A549 (cell line): ENCODE measurements around the gene ENPEP. TPM values are rescaled to one million over a fixed set of nuclear protein-coding genes. Genes with fewer than 3 reads are reported as not detected.
A peak's percentile ranks its signal among the peaks of the same experiment; 100 is the strongest.

Experiments used
- ATAC-seq, 2 experiments: fragments of 200-7000 bp in 1 of 2; fragments of >200 bp in 1 of 2; cut with Nextera tagmentation in 1 of 2; cut with Tn5 transposase in 1 of 2; 3 replicates each; pipeline versions ENCODE4 v1.8.0 to v1.9.1; 2018 to 2020; ENCODE audit warnings: mild to moderate bottlenecking in 1 of 2, moderate library complexity in 1 of 2
- CTCF ChIA-PET: fragments of 300-600 bp; sonication (Branson Sonifier 250); formaldehyde crosslinking; extraction: SDS; loops from one replicate; lab custom pipeline; 2021; ENCODE audit warnings: antibody characterized with exemption, inconsistent platforms; lab: Yijun Ruan, JAX
- POLR2A ChIA-PET: fragments of 350-600 bp; formaldehyde crosslinking; extraction: SDS; loops from one replicate; lab custom pipeline; 2021; ENCODE audit warnings: antibody characterized with exemption, inconsistent platforms; lab: Yijun Ruan, JAX
- DNase-seq, 2 experiments: peaks; one replicate each; pipeline versions ENCODE4 v3.0.0 to v3.0.0-alpha.2; 2011 to 2016; ENCODE audit warnings: low read depth in 1 of 2, low spot score in 1 of 2
- FAIRE-seq: peaks from 2 replicates; lab custom pipeline; 2011; peaks lifted over from hg19 to GRCh38; lab: Jason Lieb, UNC
- H3K27ac ChIP-seq, 2 experiments: fragments of >200 bp; sonication (Bioruptor Twin); formaldehyde crosslinking; 3 replicates each; pipeline ENCODE4 v1.5.1; 2016 to 2017
- H3K4me1 ChIP-seq: fragments of >200 bp; sonication (Bioruptor Twin); formaldehyde crosslinking; 3 replicates; pipeline ENCODE4 v1.6.1; 2016
- H3K4me2 ChIP-seq: fragments of >200 bp; sonication (Bioruptor Twin); formaldehyde crosslinking; 3 replicates; pipeline ENCODE4 v1.6.1; 2016
- H3K4me3 ChIP-seq: fragments of >200 bp; sonication (Bioruptor Twin); formaldehyde crosslinking; 3 replicates; pipeline ENCODE4 v1.5.1; 2016
- H3K9me3 ChIP-seq: fragments of >200 bp; sonication (Bioruptor Twin); formaldehyde crosslinking; 3 replicates; pipeline ENCODE4 v1.6.1; 2016
- BHLHE40 ChIP-seq: IDR thresholded peaks from 2 replicates; pipeline ENCODE4 v1.6.1; 2012; ENCODE audit warnings: low read depth, low read length, inconsistent platforms
- CHD2 ChIP-seq: fragments of 150-350 bp; IDR thresholded peaks from 2 replicates; pipeline ENCODE4 v1.6.1; 2014; ENCODE audit warnings: low read length; ENCODE audit not compliant: partially characterized antibody
- CHD4 ChIP-seq: fragments of 200-600 bp; sonication (generic); IDR thresholded peaks from 2 replicates; pipeline ENCODE4 v1.6.1; 2016; ENCODE audit warnings: antibody characterized with exemption, mild to moderate bottlenecking, borderline replicate concordance
- E2F6 ChIP-seq: IDR thresholded peaks from 2 replicates; pipeline ENCODE4 v1.6.1; 2012; ENCODE audit warnings: low read depth, borderline replicate concordance
- EHF ChIP-seq: fragments of 250-450 bp; sonication (Bioruptor Pico); IDR thresholded peaks from 2 replicates; pipeline ENCODE4 v1.5.0; 2020; ENCODE audit warnings: mild to moderate bottlenecking
- FOSL2 ChIP-seq, 2 experiments: fragments of 450-650 bp in 1 of 2; fragments of >200 bp in 1 of 2; sonication (Bioruptor Twin) in 1 of 2; formaldehyde crosslinking; IDR thresholded peaks; 2 replicates each; pipeline versions ENCODE4 v1.5.0 to v1.6.1; 2016 to 2020; ENCODE audit warnings: mild to moderate bottlenecking in 1 of 2, moderate library complexity in 1 of 2
- GATA3 ChIP-seq: IDR thresholded peaks from 2 replicates; pipeline ENCODE4 v1.6.1; 2012; ENCODE audit warnings: borderline replicate concordance
- HEYL ChIP-seq: fragments of 250-450 bp; sonication (Bioruptor Pico); IDR thresholded peaks from 2 replicates; pipeline ENCODE4 v1.8.0; 2021; ENCODE audit warnings: mild to moderate bottlenecking, moderate library complexity
- HOXA7 ChIP-seq: fragments of 250-450 bp; sonication (Bioruptor Pico); IDR thresholded peaks from 2 replicates; pipeline ENCODE4 v1.5.0; 2020; ENCODE audit warnings: mild to moderate bottlenecking, moderate library complexity
- HOXB5 ChIP-seq: fragments of 250-450 bp; sonication (Bioruptor Pico); IDR thresholded peaks from 2 replicates; pipeline ENCODE4 v1.5.0; 2020; ENCODE audit warnings: mild to moderate bottlenecking, moderate library complexity
- JUN ChIP-seq, 2 experiments: fragments of >200 bp; sonication (Bioruptor Twin); formaldehyde crosslinking; IDR thresholded peaks; 2 replicates in 1 of 2; 3 replicates in 1 of 2; pipeline ENCODE4 v1.6.1; 2016 to 2017
- JUNB ChIP-seq: fragments of >200 bp; sonication (Bioruptor Twin); formaldehyde crosslinking; IDR thresholded peaks from 2 replicates; pipeline ENCODE4 v1.6.1; 2016
- KDM1A ChIP-seq: fragments of 200-600 bp; sonication (generic); IDR thresholded peaks from 2 replicates; pipeline ENCODE4 v1.6.1; 2016; ENCODE audit warnings: low read depth, mild to moderate bottlenecking
- KDM5A ChIP-seq: fragments of 200-600 bp; sonication (generic); IDR thresholded peaks from 2 replicates; pipeline ENCODE4 v1.6.1; 2016; ENCODE audit warnings: antibody characterized with exemption, mild to moderate bottlenecking
- MAFK ChIP-seq: fragments of 450-650 bp; IDR thresholded peaks from 2 replicates; pipeline ENCODE4 v1.6.1; 2014; ENCODE audit not compliant: partially characterized antibody
- MAX ChIP-seq: IDR thresholded peaks from 2 replicates; pipeline ENCODE4 v1.6.1; 2012
- NFE2L2 ChIP-seq: fragments of 150-350 bp; conservative IDR thresholded peaks from 2 replicates; pipeline ENCODE4 v1.6.1; 2014; ENCODE audit warnings: low read length
- NPAS2 ChIP-seq: fragments of 250-450 bp; sonication (Bioruptor Pico); IDR thresholded peaks from 2 replicates; pipeline ENCODE4 v1.8.0; 2022; ENCODE audit warnings: mild to moderate bottlenecking, moderate library complexity, borderline replicate concordance
- NR3C1 ChIP-seq: fragments of >200 bp; sonication (Bioruptor Twin); formaldehyde crosslinking; IDR thresholded peaks from 3 replicates; pipeline ENCODE4 v1.6.1; 2017
- PBX3 ChIP-seq: IDR thresholded peaks from 2 replicates; pipeline ENCODE4 v1.6.1; 2012
- PHF8 ChIP-seq: fragments of 200-600 bp; sonication (generic); IDR thresholded peaks from 2 replicates; pipeline ENCODE4 v1.6.1; 2016; ENCODE audit warnings: low read depth, mild to moderate bottlenecking, antibody characterized with exemption, moderate library complexity, borderline replicate concordance
- RAD21 ChIP-seq, 2 experiments: fragments of >200 bp in 1 of 2; sonication (Bioruptor Twin) in 1 of 2; formaldehyde crosslinking in 1 of 2; IDR thresholded peaks in 1 of 2; conservative IDR thresholded peaks in 1 of 2; 2 replicates in 1 of 2; 3 replicates in 1 of 2; pipeline ENCODE4 v1.6.1; 2012 to 2018; ENCODE audit warnings: inconsistent platforms in 1 of 2
- RARB ChIP-seq: fragments of 250-450 bp; sonication (Bioruptor Pico); IDR thresholded peaks from 2 replicates; pipeline ENCODE4 v1.8.0; 2021; ENCODE audit warnings: mild to moderate bottlenecking, moderate library complexity
- RNF2 ChIP-seq: fragments of 200-600 bp; sonication (generic); IDR thresholded peaks from 2 replicates; pipeline ENCODE4 v1.6.1; 2016; ENCODE audit warnings: low read depth, mild to moderate bottlenecking, antibody characterized with exemption, moderate library complexity, borderline replicate concordance
- TFCP2L1 ChIP-seq: fragments of 250-450 bp; sonication (Bioruptor Pico); IDR thresholded peaks from 2 replicates; pipeline ENCODE4 v1.5.0; 2021; ENCODE audit warnings: mild to moderate bottlenecking
- USF2 ChIP-seq: fragments of 450-650 bp; IDR thresholded peaks from 2 replicates; pipeline ENCODE4 v1.6.1; 2014; ENCODE audit warnings: antibody characterized with exemption
- ZC3H11A ChIP-seq: fragments of 450-650 bp; IDR thresholded peaks from 2 replicates; pipeline ENCODE4 v1.6.1; 2014; ENCODE audit warnings: antibody characterized with exemption, mild to moderate bottlenecking
- ZNF302 ChIP-seq: fragments of 250-450 bp; sonication (Bioruptor Pico); IDR thresholded peaks from 2 replicates; pipeline ENCODE4 v1.9.0; 2021; ENCODE audit warnings: inconsistent platforms, mild to moderate bottlenecking, moderate library complexity
- ZSCAN20 ChIP-seq: fragments of 250-450 bp; sonication (Bioruptor Pico); IDR thresholded peaks from 2 replicates; pipeline ENCODE4 v1.8.0; 2022; ENCODE audit warnings: mild to moderate bottlenecking, moderate library complexity
- WGBS: methylation state at CpG from one replicate; pipeline ENCODE4 v1.1.6; 2017; ENCODE audit errors: missing lambda C conversion rate; 5-methylcytosine and 5-hydroxymethylcytosine counted together
- polyA plus RNA-seq, 4 experiments: library from polyadenylated mRNA; depleted of rRNA in 3 of 4; stranded (reverse); fragments of >200 nt; fragmentation: RNase III in 1 of 4; extraction: RNeasy Plus Mini Kit Qiagen cat#74134 plus additional on column Dnase treatment in 1 of 4; gene quantifications; 2 replicates in 3 of 4; 3 replicates in 1 of 4; pipeline ENCODE4 v1.2.3, GENCODE V29; 2011 to 2017

Gene ENPEP
- polyA plus RNA-seq, 2 of the 4 experiments (the other 2 are of a cell fraction), result 0.12 to 0.62 TPM

- H3K4me2 ChIP-seq, result peak overlapping the region; percentile 72; the same call in 2 of the 3 replicates
- POLR2A ChIA-PET, result no interaction called here
- TF ChIP-seq ZC3H11A (no peak), KDM1A (no peak), E2F6 (no peak), BHLHE40 (no peak), NR3C1 (no peak), NPAS2 (CRISPR knock-in tag) (no peak), MAX (no peak), PHF8 (no peak), EHF (CRISPR knock-in tag) (no peak), JUN (IDR thresholded peaks at IDR 0.05) (no peak), ZSCAN20 (CRISPR knock-in tag) (no peak)
- TF ChIP-seq, all 56 proteins: peak for 0
- FAIRE-seq, result no peak
- H3K4me1 ChIP-seq, result peaks cover 11% of the 10 kb centered on the region; the same call in 2 of the 3 replicates
- no peak overlapping the region; the same call in 1 of the 3 replicates for H3K4me3 ChIP-seq
- CTCF ChIA-PET, result no interaction called here
- no peaks in the 10 kb centered on the region for H3K9me3 ChIP-seq
- no peak for DNase-seq
- 93% methylated on average over 30 of the region's 30 CpGs for WGBS
- H3K27ac ChIP-seq, result peak overlapping the region in 1 of 2 experiments; percentile 78; a peak in 2 of 6 replicates
- no peak for ATAC-seq
Measured at GRCh38 chr4:110611968-110612447, 136.1 kb downstream of the ENPEP start.

GRCh38 chr4:110612631-110613269 is 136.8 kb downstream of the ENPEP start:
- no peak for FAIRE-seq
- H3K4me3 ChIP-seq, result no peak overlapping the region
- peaks cover 11% of the 10 kb centered on the region; the same call in 2 of the 3 replicates for H3K4me1 ChIP-seq
- H3K4me2 ChIP-seq, result no peak overlapping the region
- POLR2A ChIA-PET, result no interaction called here
- H3K27ac ChIP-seq, result no peak overlapping the region
- WGBS, result 93% methylated on average over 10 of the region's 23 CpGs
- CTCF ChIA-PET, result no interaction called here
- H3K9me3 ChIP-seq, result no peaks in the 10 kb centered on the region
- no peak for DNase-seq
- no peak for TF ChIP-seq TFCP2L1 (CRISPR knock-in tag)
- no peak for TF ChIP-seq RAD21 (conservative IDR thresholded peaks at IDR 0.05 in 1 of 2, IDR thresholded peaks at IDR 0.05 in 1 of 2)
- TF ChIP-seq PHF8, result no peak
- no peak for TF ChIP-seq ZSCAN20 (CRISPR knock-in tag)
- no peak for TF ChIP-seq NR3C1
- TF ChIP-seq MAFK, result no peak
- no peak for TF ChIP-seq HOXA7 (CRISPR knock-in tag)
- TF ChIP-seq HOXB5 (CRISPR knock-in tag), result no peak
- no peak for TF ChIP-seq E2F6
- ATAC-seq, result no peak

- Histone ChIP-seq H3K9me3 (no peaks in the 10 kb centered on the region), H3K4me1 (peaks cover 11% of the 10 kb centered on the region; the same call in 2 of the 3 replicates), H3K27ac (no peak overlapping the region), H3K4me3 (no peak overlapping the region), H3K4me2 (no peak overlapping the region)
- ATAC-seq (no peak), DNase-seq (no peak), FAIRE-seq (no peak)
- no peak for TF ChIP-seq CHD2
- TF ChIP-seq PBX3, result no peak
- no peak for TF ChIP-seq FOSL2 (IDR thresholded peaks at IDR 0.05)
- TF ChIP-seq FOSL2 (CRISPR knock-in tag; IDR thresholded peaks at IDR 0.05), result no peak
- TF ChIP-seq NFE2L2, result no peak
- TF ChIP-seq JUN (IDR thresholded peaks at IDR 0.05), result no peak
- no peak for TF ChIP-seq HEYL (CRISPR knock-in tag)
- TF ChIP-seq EHF (CRISPR knock-in tag), result no peak
- no peak for TF ChIP-seq USF2
- no peak for TF ChIP-seq PHF8
- no peak for TF ChIP-seq RARB (CRISPR knock-in tag)
- TF ChIP-seq KDM5A, result no peak
- no peak for TF ChIP-seq RNF2
- no peak for TF ChIP-seq TFCP2L1 (CRISPR knock-in tag)
- TF ChIP-seq CHD4, result no peak
- TF ChIP-seq ZC3H11A, result no peak
- no peak for TF ChIP-seq JUNB
- no peak for TF ChIP-seq GATA3
- no peak for TF ChIP-seq ZNF302
- POLR2A ChIA-PET, result no interaction called here
- CTCF ChIA-PET, result no interaction called here
- 58% methylated on average over 3 of the region's 3 CpGs for WGBS
Measured at GRCh38 chr4:110613745-110614144, 137.8 kb downstream of the ENPEP start.
